ENCODE results near the gene RESP18.

The RESP18 gene

GRCh38 chr2:219298759-219299371 is 33.7 kb downstream of the RESP18 start:
- peak; percentile 84 for DNase-seq
- TF ChIP-seq EZH2 (IDR thresholded peaks at IDR 0.05; ENCODE audit: borderline replicate concordance, low read depth, low read length, severe bottlenecking) (no peak), CTCF (IDR thresholded peaks at IDR 0.05; ENCODE audit: borderline replicate concordance, extremely low read depth, low read length, poor library complexity, severe bottlenecking) (peak; percentile 98)
- Histone ChIP-seq H3K4me1 (ENCODE audit: insufficient read depth, low read length) (peaks cover 18% of the 10 kb centered on the region), H3K79me2 (ENCODE audit: insufficient read depth, low read length) (no peaks in the 10 kb centered on the region), H3K27me3 (ENCODE audit: insufficient read depth, low read length, poor library complexity) (peaks cover 32% of the 10 kb centered on the region), H3K9me3 (ENCODE audit: insufficient read depth, low read length, severe bottlenecking) (no peaks in the 10 kb centered on the region), H3K4me3 (ENCODE audit: low read depth in 1 of 2, low read length in 2 of 2) (no peak overlapping the region), H3K4me2 (ENCODE audit: insufficient read depth, low read length) (no peak overlapping the region), H3K36me3 (ENCODE audit: insufficient read depth, low read length) (no peaks in the 10 kb centered on the region), H3K9ac (ENCODE audit: low read depth, low read length) (no peak overlapping the region), H3K27ac (ENCODE audit: low read length) (no peak overlapping the region), H2AFZ (ENCODE audit: low read depth, low read length) (no peak overlapping the region), H4K20me1 (ENCODE audit: insufficient read depth, low read length) (peaks cover 3% of the 10 kb centered on the region; the same call in 1 of the 2 replicates)
- ATAC-seq (ENCODE audit: insufficient read depth, low read depth): peak; percentile 72

- Histone ChIP-seq H3K9ac (ENCODE audit: low read depth, low read length) (no peak overlapping the region), H3K4me2 (ENCODE audit: insufficient read depth, low read length) (no peak overlapping the region), H3K4me3 (ENCODE audit: low read depth in 1 of 2, low read length in 2 of 2) (no peak overlapping the region), H3K27ac (ENCODE audit: low read length) (no peak overlapping the region), H3K4me1 (ENCODE audit: insufficient read depth, low read length) (peaks cover 18% of the 10 kb centered on the region), H3K9me3 (ENCODE audit: insufficient read depth, low read length, severe bottlenecking) (no peaks in the 10 kb centered on the region), H2AFZ (ENCODE audit: low read depth, low read length) (no peak overlapping the region), H3K36me3 (ENCODE audit: insufficient read depth, low read length) (no peaks in the 10 kb centered on the region), H4K20me1 (ENCODE audit: insufficient read depth, low read length) (peaks cover 3% of the 10 kb centered on the region; the same call in 1 of the 2 replicates), H3K79me2 (ENCODE audit: insufficient read depth, low read length) (no peaks in the 10 kb centered on the region), H3K27me3 (ENCODE audit: insufficient read depth, low read length, poor library complexity) (peaks cover 32% of the 10 kb centered on the region)
- TF ChIP-seq CTCF (IDR thresholded peaks at IDR 0.05; ENCODE audit: borderline replicate concordance, extremely low read depth, low read length, poor library complexity, severe bottlenecking) (no peak), EZH2 (IDR thresholded peaks at IDR 0.05; ENCODE audit: borderline replicate concordance, low read depth, low read length, severe bottlenecking) (no peak)
- DNase-seq (no peak), ATAC-seq (ENCODE audit: insufficient read depth, low read depth) (no peak)
Measured at GRCh38 chr2:219297766-219298456, 34.6 kb downstream of the RESP18 start.

- TF ChIP-seq CTCF (IDR thresholded peaks at IDR 0.05; ENCODE audit: borderline replicate concordance, extremely low read depth, low read length, poor library complexity, severe bottlenecking) (no peak), EZH2 (IDR thresholded peaks at IDR 0.05; ENCODE audit: borderline replicate concordance, low read depth, low read length, severe bottlenecking) (no peak)
- DNase-seq (peak; percentile 28), ATAC-seq (ENCODE audit: insufficient read depth, low read depth) (no peak)
Measured at GRCh38 chr2:219296631-219297391, 35.7 kb downstream of the RESP18 start.

More at GRCh38 chr2:219296631-219297391, 35.7 kb downstream of the RESP18 start:
- H3K9ac ChIP-seq (ENCODE audit: low read depth, low read length): no peak overlapping the region
- peaks cover 35% of the 10 kb centered on the region for H3K27me3 ChIP-seq (ENCODE audit: insufficient read depth, low read length, poor library complexity)
- H3K4me1 ChIP-seq (ENCODE audit: insufficient read depth, low read length): peaks cover 18% of the 10 kb centered on the region
- H4K20me1 ChIP-seq (ENCODE audit: insufficient read depth, low read length): no peaks in the 10 kb centered on the region
- no peak overlapping the region for H2AFZ ChIP-seq (ENCODE audit: low read depth, low read length)
- no peaks in the 10 kb centered on the region for H3K36me3 ChIP-seq (ENCODE audit: insufficient read depth, low read length)
- H3K9me3 ChIP-seq (ENCODE audit: insufficient read depth, low read length, severe bottlenecking): no peaks in the 10 kb centered on the region
- H3K79me2 ChIP-seq (ENCODE audit: insufficient read depth, low read length): no peaks in the 10 kb centered on the region
- no peak overlapping the region for H3K27ac ChIP-seq (ENCODE audit: low read length)
- H3K4me2 ChIP-seq (ENCODE audit: insufficient read depth, low read length): no peak overlapping the region
- no peak overlapping the region for H3K4me3 ChIP-seq (ENCODE audit: low read depth in 1 of 2, low read length in 2 of 2)

Measured in DND-41 (cell line).